Measurements from ENCODE around the gene SH2B2. TPM values are rescaled to one million over a fixed set of nuclear protein-coding genes. Genes with fewer than 3 reads are reported as not detected.

SH2B2 gene
- 7.4 TPM for polyA plus RNA-seq (2013, experiment 1 of 2)
- 9.9 TPM for polyA plus RNA-seq (2013, experiment 2 of 2)

DNA sequence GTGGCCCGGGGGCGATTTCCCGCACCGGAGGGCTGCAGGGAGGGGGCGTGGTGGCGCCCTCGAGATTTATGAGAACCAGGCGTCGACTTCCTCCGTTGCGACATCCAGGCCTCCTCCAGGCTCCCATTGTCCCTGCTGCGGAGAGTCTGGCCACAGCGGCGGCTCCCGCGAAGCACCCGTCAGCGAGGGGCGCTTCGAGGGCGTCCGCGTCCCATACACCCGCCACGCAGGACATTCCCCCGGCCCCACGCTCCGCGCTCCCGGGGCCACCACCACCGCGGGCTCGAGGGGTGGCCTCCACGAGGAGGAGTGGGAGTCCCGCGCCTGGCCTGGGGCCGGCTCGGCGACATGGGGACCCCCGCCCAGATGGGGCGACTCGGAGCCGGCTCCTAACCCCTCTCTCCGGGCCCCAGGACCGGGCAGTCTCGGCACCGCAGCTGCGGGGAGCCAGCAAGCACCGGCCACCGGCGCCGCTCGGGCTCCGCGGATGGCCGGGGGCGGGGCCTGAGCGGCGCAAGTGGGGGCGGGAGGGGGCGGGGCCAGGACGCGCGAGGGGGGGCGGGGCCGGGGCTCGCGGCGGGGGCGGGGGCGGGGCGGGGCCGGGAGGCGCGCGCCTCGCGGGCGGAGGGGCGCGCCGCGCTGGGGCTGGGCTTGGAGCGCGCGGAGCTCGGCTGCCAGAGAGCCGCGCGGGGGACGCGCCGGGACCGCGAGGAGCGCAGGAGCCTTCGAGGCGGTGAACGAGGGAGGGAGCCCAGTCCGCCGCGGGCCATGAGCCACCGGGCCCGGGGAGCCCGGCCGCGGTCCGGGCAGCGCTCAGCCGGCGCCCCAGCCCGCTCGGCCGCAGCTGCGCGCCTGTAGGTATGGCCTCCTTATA is at the start of gene SH2B2:
SH2B2 (plus strand) TSS at position 632 of the 874 bp plus-strand sequence. CDS start 13,683 bp downstream, outside the sequence.
- Histone ChIP-seq H3K27ac (ENCODE audit: low read depth, low read length) (peak within 1 kb of the TSS; percentile 76; the same call in 1 of the 2 replicates), H3K9me3 (ENCODE audit: insufficient read depth, low read depth, low read length) (no peaks in the 10 kb centered on the region), H3K9ac (ENCODE audit: low read depth, low read length) (peak within 1 kb of the TSS; percentile 87), H3K36me3 (ENCODE audit: insufficient read depth, low read length) (no peaks in the 10 kb centered on the region), H3K4me1 (ENCODE audit: insufficient read depth, low read length) (0 out of 2 replicates have a peak, but pooled peaks cover 3% of the 10 kb centered on the region), H3K27me3 (ENCODE audit: insufficient read depth, low read length) (peaks cover 9% of the 10 kb centered on the region; the same call in 1 of the 2 replicates), H3K4me3 (ENCODE audit: low read length) (peak within 1 kb of the TSS; percentile 75)
- under 1% methylated on average over 110 of the region's 116 CpGs for WGBS

DNA sequence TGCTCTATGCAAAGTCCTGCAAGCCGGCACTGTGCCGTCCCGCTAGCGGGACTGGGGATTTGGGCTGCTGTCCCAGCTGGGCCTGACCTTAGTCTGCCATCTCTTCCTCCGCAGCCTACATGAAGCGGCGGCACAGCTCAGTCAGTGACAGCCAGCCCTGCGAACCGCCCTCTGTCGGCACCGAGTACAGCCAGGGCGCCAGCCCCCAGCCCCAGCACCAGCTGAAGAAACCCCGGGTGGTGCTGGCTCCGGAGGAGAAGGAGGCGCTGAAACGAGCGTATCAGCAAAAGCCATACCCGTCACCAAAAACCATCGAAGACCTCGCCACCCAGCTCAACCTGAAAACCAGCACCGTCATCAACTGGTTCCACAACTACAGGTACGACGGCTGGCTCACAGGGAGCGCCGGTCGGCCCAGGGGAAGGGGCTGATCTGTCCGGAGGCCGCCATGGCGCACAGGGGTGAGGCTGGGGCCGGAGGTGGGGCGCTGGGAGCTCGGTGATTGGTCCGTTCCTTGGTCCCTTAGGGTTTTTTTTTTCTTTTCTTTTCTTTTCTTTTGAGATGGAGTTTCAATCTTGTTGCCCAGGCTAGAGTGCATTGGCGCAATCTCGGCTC is 47.4 kb upstream of the SH2B2 start:
- 96% methylated on average over 35 of the region's 35 CpGs for WGBS
- Histone ChIP-seq H3K27me3 (ENCODE audit: insufficient read depth, low read length) (no peaks in the 10 kb centered on the region), H3K36me3 (ENCODE audit: insufficient read depth, low read length) (peaks cover 47% of the 10 kb centered on the region), H3K27ac (ENCODE audit: low read depth, low read length) (no peak overlapping the region), H3K9ac (ENCODE audit: low read depth, low read length) (no peak overlapping the region), H3K4me1 (ENCODE audit: insufficient read depth, low read length) (no peaks in the 10 kb centered on the region), H3K4me3 (ENCODE audit: low read length) (no peak overlapping the region), H3K9me3 (ENCODE audit: insufficient read depth, low read depth, low read length) (no peaks in the 10 kb centered on the region)

DNA sequence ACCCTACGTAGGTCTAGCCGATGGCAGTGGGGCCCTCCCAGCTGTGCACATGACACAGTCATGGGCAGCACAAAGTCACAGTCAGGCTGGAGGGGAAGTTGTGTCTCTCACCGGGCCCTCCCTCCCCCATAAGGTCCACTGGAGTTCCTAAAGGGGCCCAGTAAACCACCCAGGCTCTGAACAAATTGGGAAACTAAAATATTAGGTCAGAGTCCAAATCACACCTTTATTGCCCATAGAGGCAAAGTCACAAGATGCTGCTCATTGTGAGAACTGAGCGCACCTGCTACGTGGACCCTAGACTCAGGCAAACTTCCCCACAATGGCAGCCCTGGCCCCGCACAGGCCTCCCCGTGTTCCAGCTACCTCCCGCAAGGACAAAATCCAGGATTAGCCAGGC is 45.2 kb upstream of the SH2B2 start:
- H3K4me1 ChIP-seq (ENCODE audit: insufficient read depth, low read length), result no peaks in the 10 kb centered on the region
- no peak overlapping the region for H3K9ac ChIP-seq (ENCODE audit: low read depth, low read length)
- no peak overlapping the region for H3K4me3 ChIP-seq (ENCODE audit: low read length)
- H3K36me3 ChIP-seq (ENCODE audit: insufficient read depth, low read length), result peaks cover 40% of the 10 kb centered on the region
- 96% methylated on average over 8 of the region's 8 CpGs for WGBS
- no peaks in the 10 kb centered on the region for H3K27me3 ChIP-seq (ENCODE audit: insufficient read depth, low read length)
- H3K27ac ChIP-seq (ENCODE audit: low read depth, low read length), result no peak overlapping the region
- H3K9me3 ChIP-seq (ENCODE audit: insufficient read depth, low read depth, low read length), result no peaks in the 10 kb centered on the region

DNA sequence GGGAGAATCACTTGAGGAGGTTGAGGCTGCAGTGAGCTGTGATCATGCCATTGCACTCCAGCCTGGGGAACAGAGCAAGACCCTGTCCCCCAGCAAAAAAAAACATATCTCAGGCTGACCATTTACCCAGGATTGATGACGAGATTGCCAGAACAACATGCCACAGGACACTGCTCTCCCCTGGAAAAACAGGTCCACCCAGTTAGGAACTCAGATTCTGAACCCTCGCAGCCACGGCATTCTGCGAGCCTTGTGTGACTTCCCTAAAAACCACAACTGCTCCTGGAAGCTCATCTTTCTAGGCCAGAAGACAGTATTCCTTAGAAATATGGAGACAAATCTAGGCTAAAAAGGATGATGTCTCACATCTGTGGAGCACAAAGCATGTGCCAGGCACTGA is 42.1 kb upstream of the SH2B2 start:
- Histone ChIP-seq H3K4me3 (ENCODE audit: low read length) (no peak overlapping the region), H3K27me3 (ENCODE audit: insufficient read depth, low read length) (no peaks in the 10 kb centered on the region), H3K9me3 (ENCODE audit: insufficient read depth, low read depth, low read length) (no peaks in the 10 kb centered on the region), H3K9ac (ENCODE audit: low read depth, low read length) (no peak overlapping the region), H3K27ac (ENCODE audit: low read depth, low read length) (no peak overlapping the region), H3K36me3 (ENCODE audit: insufficient read depth, low read length) (peaks cover 36% of the 10 kb centered on the region), H3K4me1 (ENCODE audit: insufficient read depth, low read length) (no peaks in the 10 kb centered on the region)
- WGBS, result 94% methylated on average over 4 of the region's 4 CpGs

DNA sequence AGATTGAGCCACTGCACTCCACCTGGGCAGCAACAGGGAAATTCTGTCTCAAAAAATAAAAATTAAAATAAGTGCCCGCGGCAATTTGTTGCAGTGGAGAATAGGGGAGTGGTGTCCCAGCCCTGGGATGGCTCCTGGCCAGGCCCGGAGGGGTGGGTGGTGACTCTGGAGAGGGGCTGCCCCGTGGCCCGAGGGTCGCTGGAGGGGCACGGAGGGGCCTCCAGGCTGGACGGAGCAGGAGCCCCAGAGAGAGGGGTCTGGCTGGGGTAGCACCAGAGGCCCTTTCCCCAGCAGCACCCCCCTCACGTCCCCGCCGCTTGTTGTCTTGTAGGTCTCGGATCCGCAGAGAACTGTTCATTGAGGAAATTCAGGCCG is 38.6 kb upstream of the SH2B2 start:
- 95% methylated on average over 14 of the region's 14 CpGs for WGBS
- Histone ChIP-seq H3K27me3 (ENCODE audit: insufficient read depth, low read length) (no peaks in the 10 kb centered on the region), H3K9ac (ENCODE audit: low read depth, low read length) (no peak overlapping the region; the same call in 1 of the 2 replicates), H3K4me3 (ENCODE audit: low read length) (no peak overlapping the region), H3K4me1 (ENCODE audit: insufficient read depth, low read length) (peaks cover 9% of the 10 kb centered on the region; the same call in 1 of the 2 replicates), H3K9me3 (ENCODE audit: insufficient read depth, low read depth, low read length) (no peaks in the 10 kb centered on the region), H3K27ac (ENCODE audit: low read depth, low read length) (no peak overlapping the region), H3K36me3 (ENCODE audit: insufficient read depth, low read length) (peaks cover 25% of the 10 kb centered on the region)

DNA sequence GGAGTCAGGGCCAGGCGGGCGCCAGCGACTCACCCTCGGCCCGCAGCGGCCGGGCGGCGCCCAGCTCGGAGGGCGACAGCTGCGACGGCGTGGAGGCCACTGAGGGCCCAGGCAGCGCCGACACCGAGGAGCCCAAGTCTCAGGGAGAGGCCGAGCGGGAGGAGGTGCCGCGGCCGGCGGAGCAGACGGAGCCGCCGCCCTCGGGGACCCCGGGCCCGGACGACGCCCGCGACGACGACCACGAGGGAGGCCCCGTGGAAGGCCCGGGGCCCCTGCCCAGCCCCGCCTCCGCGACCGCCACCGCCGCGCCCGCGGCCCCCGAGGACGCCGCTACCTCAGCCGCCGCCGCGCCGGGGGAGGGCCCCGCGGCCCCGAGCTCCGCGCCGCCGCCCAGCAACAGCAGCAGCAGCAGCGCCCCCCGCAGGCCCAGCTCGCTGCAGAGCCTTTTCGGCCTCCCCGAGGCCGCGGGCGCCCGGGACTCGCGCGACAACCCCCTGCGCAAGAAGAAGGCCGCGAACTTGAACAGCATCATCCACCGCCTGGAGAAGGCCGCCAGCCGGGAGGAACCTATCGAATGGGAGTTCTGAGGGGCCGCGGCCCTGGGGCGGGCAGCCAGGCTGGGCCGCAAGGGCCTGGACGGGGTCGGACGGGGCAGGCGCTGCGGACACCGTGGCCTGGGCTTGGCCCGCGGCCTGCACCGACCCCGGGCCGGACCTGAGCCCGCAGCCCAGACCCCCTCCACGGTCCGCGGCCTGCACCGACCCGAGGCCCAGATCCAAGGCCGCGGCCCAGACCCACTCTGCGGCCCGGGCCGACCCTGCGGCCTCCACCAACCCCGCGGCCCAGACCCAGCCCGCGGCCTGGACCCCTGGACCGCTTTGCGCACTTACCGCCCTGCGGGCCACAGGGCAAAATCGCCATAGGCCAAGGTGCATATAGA is 37.9 kb upstream of the SH2B2 start:
- peaks cover 25% of the 10 kb centered on the region for H3K36me3 ChIP-seq (ENCODE audit: insufficient read depth, low read length)
- peaks cover 9% of the 10 kb centered on the region; the same call in 1 of the 2 replicates for H3K4me1 ChIP-seq (ENCODE audit: insufficient read depth, low read length)
- H3K4me3 ChIP-seq (ENCODE audit: low read length), result no peak overlapping the region
- WGBS, result 95% methylated on average over 117 of the region's 117 CpGs
- no peak overlapping the region for H3K27ac ChIP-seq (ENCODE audit: low read depth, low read length)
- no peaks in the 10 kb centered on the region for H3K27me3 ChIP-seq (ENCODE audit: insufficient read depth, low read length)
- H3K9ac ChIP-seq (ENCODE audit: low read depth, low read length), result no peak overlapping the region; the same call in 1 of the 2 replicates
- no peaks in the 10 kb centered on the region for H3K9me3 ChIP-seq (ENCODE audit: insufficient read depth, low read depth, low read length)

DNA sequence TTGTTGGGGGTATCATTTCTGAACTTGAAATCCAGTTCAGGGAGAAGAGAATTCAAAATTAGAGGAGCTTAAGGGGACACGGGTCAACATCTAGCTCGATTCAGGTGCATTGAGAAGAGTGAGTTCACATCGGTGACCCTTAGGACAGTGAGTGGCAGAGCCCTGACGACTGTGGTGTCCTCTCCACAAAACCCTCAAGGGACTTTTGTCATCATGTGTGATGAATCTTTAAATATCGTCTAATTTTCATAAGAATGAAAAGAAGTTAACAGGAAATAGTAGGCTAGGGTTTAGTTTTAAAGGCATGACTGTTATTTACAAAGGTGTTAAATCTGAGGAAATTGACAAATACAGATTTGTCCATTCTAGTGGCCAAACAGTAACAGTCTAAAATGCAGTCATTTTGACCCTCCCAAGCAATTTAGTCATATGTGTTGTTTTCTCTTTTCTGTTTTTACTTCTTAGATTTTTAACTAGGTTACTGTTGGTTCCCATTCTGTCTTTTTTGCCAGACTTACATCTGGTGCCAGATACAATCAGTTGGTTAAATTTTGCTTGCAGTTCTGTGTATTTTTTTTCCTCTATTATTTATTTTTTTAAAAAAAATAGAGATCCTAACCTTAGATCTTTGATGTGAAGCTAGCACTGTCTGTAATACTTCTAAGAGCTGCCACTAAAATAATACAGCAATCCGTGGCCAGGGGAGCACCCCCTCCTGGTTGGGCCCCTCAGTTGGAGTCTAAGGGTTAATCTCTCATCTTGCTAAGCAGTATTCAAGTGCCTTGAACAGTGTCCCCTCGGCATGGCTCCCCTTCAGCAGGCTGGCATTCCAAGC is 34.9 kb upstream of the SH2B2 start:
- peaks cover 17% of the 10 kb centered on the region for H3K36me3 ChIP-seq (ENCODE audit: insufficient read depth, low read length)
- H3K4me3 ChIP-seq (ENCODE audit: low read length), result no peak overlapping the region
- no peak overlapping the region for H3K9ac ChIP-seq (ENCODE audit: low read depth, low read length)
- H3K27me3 ChIP-seq (ENCODE audit: insufficient read depth, low read length), result no peaks in the 10 kb centered on the region
- peaks cover 9% of the 10 kb centered on the region; the same call in 1 of the 2 replicates for H3K4me1 ChIP-seq (ENCODE audit: insufficient read depth, low read length)
- H3K9me3 ChIP-seq (ENCODE audit: insufficient read depth, low read depth, low read length), result no peaks in the 10 kb centered on the region
- 84% methylated on average over 7 of the region's 7 CpGs for WGBS
- H3K27ac ChIP-seq (ENCODE audit: low read depth, low read length), result no peak overlapping the region

DNA sequence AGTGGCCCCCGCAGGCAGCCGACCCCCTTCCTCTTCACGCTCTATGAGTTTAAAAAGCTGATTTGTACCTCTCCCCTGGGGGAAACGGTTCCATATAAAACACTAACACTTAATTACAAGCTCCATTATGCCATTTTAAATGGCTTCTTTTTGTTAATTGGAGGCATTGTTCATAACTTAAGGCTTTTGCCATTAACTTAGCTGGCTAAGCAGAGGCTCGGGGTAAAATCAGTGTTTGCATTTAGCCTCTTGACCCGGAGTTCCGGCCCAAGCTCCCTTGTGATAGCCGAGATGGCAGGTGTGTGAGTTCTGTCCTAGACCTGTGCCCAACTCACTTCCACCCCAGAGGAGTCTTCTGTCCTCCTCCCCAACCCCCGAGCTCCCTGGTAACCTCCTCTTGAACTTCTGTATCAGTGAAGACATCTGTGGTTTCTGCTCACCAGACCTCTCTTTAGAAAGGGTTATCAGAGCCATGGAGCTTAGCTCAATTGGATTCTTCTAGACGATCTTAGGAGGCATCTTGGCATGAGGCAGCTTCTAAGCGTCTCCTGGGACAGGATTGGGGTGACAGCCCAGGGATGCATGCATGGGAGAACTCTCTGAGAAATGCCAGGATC is 34.2 kb upstream of the SH2B2 start:
- no peak overlapping the region for H3K27ac ChIP-seq (ENCODE audit: low read depth, low read length)
- H3K4me1 ChIP-seq (ENCODE audit: insufficient read depth, low read length), result peaks cover 9% of the 10 kb centered on the region; the same call in 1 of the 2 replicates
- H3K9ac ChIP-seq (ENCODE audit: low read depth, low read length), result no peak overlapping the region
- no peaks in the 10 kb centered on the region for H3K9me3 ChIP-seq (ENCODE audit: insufficient read depth, low read depth, low read length)
- H3K4me3 ChIP-seq (ENCODE audit: low read length), result no peak overlapping the region
- WGBS, result 81% methylated on average over 11 of the region's 11 CpGs
- peaks cover 15% of the 10 kb centered on the region for H3K36me3 ChIP-seq (ENCODE audit: insufficient read depth, low read length)
- H3K27me3 ChIP-seq (ENCODE audit: insufficient read depth, low read length), result no peaks in the 10 kb centered on the region

DNA sequence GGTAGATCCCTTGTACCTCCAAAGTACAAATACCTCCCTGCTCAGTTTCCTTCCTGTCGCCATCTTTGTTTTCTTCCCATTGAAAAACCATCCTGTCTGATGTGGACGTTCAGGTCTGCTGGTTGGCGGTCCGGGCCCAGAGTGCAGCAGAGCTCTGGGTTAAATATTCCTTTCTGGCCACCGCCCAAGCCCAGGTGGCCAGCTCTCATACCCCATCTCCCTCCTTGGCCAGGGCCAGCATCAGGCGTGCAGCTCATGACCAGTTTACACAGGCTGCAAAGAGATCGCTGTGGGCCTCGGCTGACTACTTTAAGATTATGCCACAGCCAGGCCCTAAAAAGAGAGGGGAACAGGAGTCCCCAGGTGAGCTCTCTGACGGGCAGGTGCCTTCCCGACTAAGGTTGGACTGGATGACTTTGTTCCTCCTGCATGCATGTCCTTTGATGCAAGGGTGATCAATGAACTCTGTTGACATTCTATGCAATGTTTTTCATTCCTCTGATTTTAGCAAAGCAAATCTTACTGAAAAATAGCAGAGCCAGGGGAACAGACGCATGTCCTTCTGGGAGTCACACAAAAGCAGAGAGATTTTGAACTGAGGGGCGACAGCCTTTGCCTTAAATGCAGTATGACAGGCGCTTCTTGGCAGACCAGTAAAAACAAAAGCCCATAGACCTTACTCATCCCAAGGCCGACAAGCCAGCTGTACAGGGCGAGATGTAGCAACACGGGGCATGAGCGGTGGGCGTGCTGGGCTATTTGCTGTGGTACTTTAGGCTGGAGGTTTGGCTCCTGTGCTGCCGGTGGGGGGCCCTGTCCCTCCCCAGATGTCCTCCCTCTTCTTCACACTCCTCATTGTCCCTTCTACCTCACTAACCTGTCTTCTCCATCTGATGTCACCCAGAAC is 33.3 kb upstream of the SH2B2 start:
- no peak overlapping the region for H3K27ac ChIP-seq (ENCODE audit: low read depth, low read length)

More for the DNA sequence above, 33.3 kb upstream of the SH2B2 start:
- 94% methylated on average over 19 of the region's 19 CpGs for WGBS
- H3K4me1 ChIP-seq (ENCODE audit: insufficient read depth, low read length), result peaks cover 9% of the 10 kb centered on the region; the same call in 1 of the 2 replicates
- no peak overlapping the region for H3K9ac ChIP-seq (ENCODE audit: low read depth, low read length)
- no peak overlapping the region for H3K4me3 ChIP-seq (ENCODE audit: low read length)
- peaks cover 15% of the 10 kb centered on the region for H3K36me3 ChIP-seq (ENCODE audit: insufficient read depth, low read length)
- no peaks in the 10 kb centered on the region for H3K27me3 ChIP-seq (ENCODE audit: insufficient read depth, low read length)
- H3K9me3 ChIP-seq (ENCODE audit: insufficient read depth, low read depth, low read length), result no peaks in the 10 kb centered on the region
